BLaER1 treated with 17β-estradiol and CSF1 and Interleukin-3, amounts not matched to agents 10 nM and 100 nM (cell line): ENCODE measurements around the gene DGKH.

Experiments used
- H3K27ac ChIP-seq, 11 experiments: shearing (Covaris generic); formaldehyde crosslinking; 2 replicates each; pipeline ENCODE4 v1.8.1; 2022
- H3K27me3 ChIP-seq, 11 experiments: shearing (Covaris generic); formaldehyde crosslinking; 2 replicates each; pipeline ENCODE4 v1.8.1; 2022
- H3K36me3 ChIP-seq, 11 experiments: shearing (Covaris generic); formaldehyde crosslinking; 2 replicates each; pipeline ENCODE4 v1.8.1; 2022
- H3K4me1 ChIP-seq, 10 experiments: shearing (Covaris generic); formaldehyde crosslinking; 2 replicates each; pipeline ENCODE4 v1.8.1; 2022
- H3K4me2 ChIP-seq, 11 experiments: shearing (Covaris generic); formaldehyde crosslinking; 2 replicates each; pipeline ENCODE4 v1.8.1; 2022
- H3K4me3 ChIP-seq, 10 experiments: shearing (Covaris generic); formaldehyde crosslinking; 2 replicates each; pipeline ENCODE4 v1.8.1; 2022
- H3K9ac ChIP-seq, 11 experiments: shearing (Covaris generic); formaldehyde crosslinking; 2 replicates each; pipeline ENCODE4 v1.8.1; 2022
- H3K9me3 ChIP-seq, 11 experiments: shearing (Covaris generic); formaldehyde crosslinking; replicated peaks in 1 of 11; 2 replicates each; pipeline ENCODE4 v1.8.1; 2022
- H4K20me1 ChIP-seq, 11 experiments: shearing (Covaris generic); formaldehyde crosslinking; 2 replicates each; pipeline ENCODE4 v1.8.1; 2022
- Cebpa-rat ChIP-seq, 11 experiments: shearing (Covaris generic); IDR thresholded peaks; 2 replicates each; pipeline ENCODE4 v1.8.1; 2022

DGKH gene

GRCh38 chr13:42247883-42248282 is 199.4 kb downstream of the DGKH start:
- Histone ChIP-seq H3K9me3 (no peaks in the 10 kb centered on the region), H4K20me1 (no peaks in the 10 kb centered on the region), H3K36me3 (peaks cover 0 to 15% (median 3%) of the 10 kb centered on the region in 11 experiments; a peak in 6 of 22 replicates), H3K4me2 (no peak overlapping the region), H3K4me1 (no peaks in the 10 kb centered on the region), H3K9ac (no peak overlapping the region), H3K4me3 (no peak overlapping the region), H3K27me3 (no peaks in the 10 kb centered on the region), H3K27ac (no peak overlapping the region)
- TF ChIP-seq Cebpa-rat (IDR thresholded peaks at IDR 0.05): no peak

GRCh38 chr13:42255886-42256285 is 207.4 kb downstream of the DGKH start:
- no peak overlapping the region for H3K27ac ChIP-seq
- H3K36me3 ChIP-seq: no peaks in the 10 kb centered on the region
- peaks cover 0 to 4% (median 3%) of the 10 kb centered on the region in 11 experiments; a peak in 6 of 22 replicates for H3K9me3 ChIP-seq
- no peaks in the 10 kb centered on the region for H4K20me1 ChIP-seq
- H3K4me3 ChIP-seq: no peak overlapping the region
- H3K4me2 ChIP-seq: no peak overlapping the region
- TF ChIP-seq Cebpa-rat (IDR thresholded peaks at IDR 0.05): no peak
- peaks cover 0 to 6% (median 0%) of the 10 kb centered on the region in 10 experiments; a peak in 1 of 20 replicates for H3K4me1 ChIP-seq
- no peak overlapping the region for H3K9ac ChIP-seq
- no peaks in the 10 kb centered on the region for H3K27me3 ChIP-seq

- no peaks in the 10 kb centered on the region for H3K36me3 ChIP-seq
- H3K9ac ChIP-seq: no peak overlapping the region
- no peaks in the 10 kb centered on the region for H3K27me3 ChIP-seq
- no peak for TF ChIP-seq Cebpa-rat (IDR thresholded peaks at IDR 0.05)
- no peak overlapping the region for H3K4me3 ChIP-seq
- no peaks in the 10 kb centered on the region for H4K20me1 ChIP-seq
- H3K27ac ChIP-seq: no peak overlapping the region
- peaks cover 0 to 13% (median 9%) of the 10 kb centered on the region in 11 experiments; a peak in 8 of 22 replicates for H3K9me3 ChIP-seq
- H3K4me2 ChIP-seq: no peak overlapping the region
- peaks cover 0 to 6% (median 0%) of the 10 kb centered on the region in 10 experiments; a peak in 1 of 20 replicates for H3K4me1 ChIP-seq
Measured at GRCh38 chr13:42258747-42259146, 210.3 kb downstream of the DGKH start.

GRCh38 chr13:42259515-42259914 is 211.1 kb downstream of the DGKH start:
- H3K36me3 ChIP-seq: no peaks in the 10 kb centered on the region
- no peak overlapping the region for H3K4me2 ChIP-seq
- no peak for TF ChIP-seq Cebpa-rat (IDR thresholded peaks at IDR 0.05)

GRCh38 chr13:42260903-42261654 is 212.6 kb downstream of the DGKH start:
- peaks cover 0 to 6% (median 0%) of the 10 kb centered on the region in 10 experiments; a peak in 1 of 20 replicates for H3K4me1 ChIP-seq
- H3K27ac ChIP-seq: no peak overlapping the region
- no peaks in the 10 kb centered on the region for H3K27me3 ChIP-seq
- H4K20me1 ChIP-seq: no peaks in the 10 kb centered on the region
- H3K9ac ChIP-seq: no peak overlapping the region
- TF ChIP-seq Cebpa-rat (IDR thresholded peaks at IDR 0.05): no peak
- H3K36me3 ChIP-seq: no peaks in the 10 kb centered on the region
- no peak overlapping the region for H3K4me3 ChIP-seq
- H3K4me2 ChIP-seq: no peak overlapping the region
- H3K9me3 ChIP-seq: peaks cover 0 to 13% (median 9%) of the 10 kb centered on the region in 11 experiments; a peak in 8 of 22 replicates

More at GRCh38 chr13:42259515-42259914, 211.1 kb downstream of the DGKH start:
- Histone ChIP-seq H3K27me3 (no peaks in the 10 kb centered on the region), H3K9ac (no peak overlapping the region), H4K20me1 (no peaks in the 10 kb centered on the region), H3K4me1 (peaks cover 0 to 6% (median 0%) of the 10 kb centered on the region in 10 experiments; a peak in 1 of 20 replicates), H3K9me3 (peaks cover 0 to 13% (median 9%) of the 10 kb centered on the region in 11 experiments; a peak in 8 of 22 replicates), H3K4me3 (no peak overlapping the region), H3K27ac (no peak overlapping the region)

GRCh38 chr13:42266473-42266872 is 218.0 kb downstream of the DGKH start:
- Histone ChIP-seq H3K4me2 (peak overlapping the region in 2 of 11 experiments; percentile 6 to 12; a peak in 1 of 22 replicates), H3K4me1 (peaks cover 0 to 12% (median 6%) of the 10 kb centered on the region in 10 experiments; a peak in 9 of 20 replicates), H3K36me3 (no peaks in the 10 kb centered on the region), H3K27ac (no peak overlapping the region), H3K9me3 (peaks cover 0 to 19% (median 10%) of the 10 kb centered on the region in 11 experiments; a peak in 15 of 22 replicates), H3K27me3 (no peaks in the 10 kb centered on the region), H3K9ac (no peak overlapping the region), H4K20me1 (no peaks in the 10 kb centered on the region), H3K4me3 (no peak overlapping the region)
- TF ChIP-seq Cebpa-rat (IDR thresholded peaks at IDR 0.05): no peak

- Histone ChIP-seq H3K4me2 (peak overlapping the region in 4 of 11 experiments; percentile 68 to 77 (median 72); a peak in 4 of 22 replicates), H3K4me1 (peaks cover 25 to 36% (median 31%) of the 10 kb centered on the region in 10 experiments), H3K4me3 (peak overlapping the region in 2 of 10 experiments; percentile 85 to 90; a peak in 1 of 20 replicates), H3K27me3 (no peaks in the 10 kb centered on the region), H3K9ac (no peak overlapping the region), H3K36me3 (no peaks in the 10 kb centered on the region; a peak in 2 of 22 replicates), H4K20me1 (peaks cover 0 to 6% (median 0%) of the 10 kb centered on the region in 11 experiments; a peak in 2 of 22 replicates), H3K27ac (no peak overlapping the region), H3K9me3 (peaks cover 0 to 15% (median 10%) of the 10 kb centered on the region in 11 experiments; a peak in 10 of 22 replicates)
- no peak for TF ChIP-seq Cebpa-rat (IDR thresholded peaks at IDR 0.05)
Measured at GRCh38 chr13:42270160-42270856, 221.9 kb downstream of the DGKH start.

GRCh38 chr13:42270857-42271215 is 222.4 kb downstream of the DGKH start:
- H3K4me1 ChIP-seq: peaks cover 30 to 39% (median 36%) of the 10 kb centered on the region in 10 experiments
- peaks cover 0 to 7% (median 0%) of the 10 kb centered on the region in 11 experiments; a peak in 3 of 22 replicates for H4K20me1 ChIP-seq
- H3K4me2 ChIP-seq: peak overlapping the region; percentile 59 to 78 (median 76)
- H3K27ac ChIP-seq: peak overlapping the region; percentile 77 to 97 (median 94); a peak in 20 of 22 replicates
- peaks cover 0 to 5% (median 2%) of the 10 kb centered on the region in 11 experiments; a peak in 6 of 22 replicates for H3K36me3 ChIP-seq
- TF ChIP-seq Cebpa-rat (IDR thresholded peaks at IDR 0.05): no peak
- peak overlapping the region; percentile 71 to 96 (median 87) for H3K4me3 ChIP-seq
- peak overlapping the region in 8 of 11 experiments; percentile 63 to 96 (median 88); a peak in 16 of 22 replicates for H3K9ac ChIP-seq
- peaks cover 0 to 15% (median 11%) of the 10 kb centered on the region in 11 experiments; a peak in 10 of 22 replicates for H3K9me3 ChIP-seq
- H3K27me3 ChIP-seq: no peaks in the 10 kb centered on the region
